HFFc6 (cell line): ENCODE measurements around the gene DDX41. TPM values are rescaled to one million over a fixed set of nuclear protein-coding genes. Genes with fewer than 3 reads are reported as not detected.

ENCODE experiments used
- DNase-seq: peaks from one replicate; pipeline ENCODE4 v3.0.0-alpha.2; 2018
- H3K27ac Mint-ChIP-seq: 2 replicates; pipeline ENCODE4 v1.8.0; 2020; ENCODE audit warnings: mild to moderate bottlenecking, mixed read lengths
- H3K27me3 Mint-ChIP-seq: 2 replicates; pipeline ENCODE4 v1.8.0; 2021; ENCODE audit warnings: mild to moderate bottlenecking, moderate library complexity, mixed read lengths; ENCODE audit not compliant: insufficient read depth
- H3K36me3 Mint-ChIP-seq: 2 replicates; pipeline ENCODE4 v1.8.0; 2021; ENCODE audit warnings: low read depth, mixed read lengths
- H3K4me1 Mint-ChIP-seq: 2 replicates; pipeline ENCODE4 v1.8.0; 2020; ENCODE audit warnings: low read depth, mixed read lengths
- H3K4me3 Mint-ChIP-seq: 2 replicates; pipeline ENCODE4 v1.8.0; 2020; ENCODE audit warnings: mild to moderate bottlenecking, moderate library complexity, mixed read lengths
- H3K9me3 Mint-ChIP-seq: 2 replicates; pipeline ENCODE4 v1.8.0; 2020; ENCODE audit warnings: mild to moderate bottlenecking, mixed read lengths
- CTCF ChIP-seq: fragments of 200-600 bp; sonication (generic); IDR thresholded peaks from 2 replicates; pipeline ENCODE4 v1.5.0; 2021; ENCODE audit warnings: antibody characterized with exemption, mild to moderate bottlenecking
- total RNA-seq, 6 experiments: library from RNA; stranded (reverse); fragmentation: NEBNext Ultra II Directional; extraction: Animal tissue kit (Norgen Biotek cat#: 25700); gene quantifications; 2 replicates in 1 of 6; 3 replicates in 5 of 6; pipeline ENCODE4 v1.2.3, GENCODE V29; 2021

DDX41 gene
- total RNA-seq, 6 experiments from 2014 or later, result 83.8 to 105 (median 98.5) TPM

- H3K9me3 Mint-ChIP-seq, result no peaks in the 10 kb centered on the region
- H3K27me3 Mint-ChIP-seq, result peaks cover 1% of the 10 kb centered on the region; the same call in 1 of the 2 replicates
- no peak overlapping the region for H3K4me3 Mint-ChIP-seq
- no peak overlapping the region; the same call in 1 of the 2 replicates for H3K27ac Mint-ChIP-seq
- H3K36me3 Mint-ChIP-seq, result peaks cover 8% of the 10 kb centered on the region; the same call in 1 of the 2 replicates
- no peak for TF ChIP-seq CTCF
- peaks cover 52% of the 10 kb centered on the region for H3K4me1 Mint-ChIP-seq
- DNase-seq, result no peak
These were observed 38.9 kb upstream of the DDX41 start for GRCh38 chr5:177555665-177556064.

GRCh38 chr5:177555228-177555627 is 38.5 kb upstream of the DDX41 start:
- peak overlapping the region; percentile 87 for H3K4me3 Mint-ChIP-seq
- H3K27ac Mint-ChIP-seq, result no peak overlapping the region; the same call in 1 of the 2 replicates
- DNase-seq, result no peak
- TF ChIP-seq CTCF, result no peak
- peaks cover 1% of the 10 kb centered on the region; the same call in 1 of the 2 replicates for H3K27me3 Mint-ChIP-seq
- H3K9me3 Mint-ChIP-seq, result no peaks in the 10 kb centered on the region
- H3K4me1 Mint-ChIP-seq, result peaks cover 52% of the 10 kb centered on the region
- H3K36me3 Mint-ChIP-seq, result peaks cover 8% of the 10 kb centered on the region; the same call in 1 of the 2 replicates

DNA sequence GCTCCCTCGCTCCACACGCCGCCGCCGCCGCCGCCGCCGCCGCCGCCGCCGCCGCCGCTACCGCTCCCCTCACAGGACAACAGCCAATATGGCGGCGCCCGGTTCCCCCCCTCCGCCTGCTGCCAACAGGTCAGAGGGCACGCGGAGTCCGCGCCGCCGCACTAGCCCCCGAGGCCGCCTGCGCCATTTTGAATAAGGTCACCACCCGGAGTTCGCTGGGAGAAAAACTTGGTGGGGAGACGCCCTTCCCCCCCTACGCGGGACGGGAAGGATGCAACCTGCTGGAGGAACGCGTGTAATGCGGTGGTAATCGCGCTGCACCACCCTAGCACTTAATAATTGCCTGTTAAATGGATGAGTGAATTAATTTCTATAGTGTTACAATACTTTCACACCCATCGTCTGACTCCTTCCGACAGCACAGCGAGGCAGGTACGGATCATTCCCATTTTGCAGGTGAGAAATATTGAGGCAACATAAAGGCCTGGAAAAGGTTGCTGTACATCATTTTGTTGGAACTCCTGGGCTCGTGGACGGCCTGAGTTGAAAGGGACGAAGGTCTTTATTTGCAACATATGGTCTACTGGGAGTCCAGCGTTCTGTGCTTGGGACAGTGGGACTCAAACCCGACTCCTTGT is 37.8 kb upstream of the DDX41 start, which contains the start of gene FAM193B:
FAM193B (minus strand) TSS at position 90 of the 638 bp plus-strand sequence. CDS start 105 bp downstream, outside the sequence.
- Mint-ChIP-seq H3K4me3 (peak within 1 kb of the TSS; percentile 93), H3K27me3 (peaks cover 1% of the 10 kb centered on the region; the same call in 1 of the 2 replicates), H3K36me3 (peaks cover 8% of the 10 kb centered on the region; the same call in 1 of the 2 replicates), H3K9me3 (no peaks in the 10 kb centered on the region), H3K27ac (peak within 1 kb of the TSS; percentile 24; the same call in 1 of the 2 replicates), H3K4me1 (peaks cover 52% of the 10 kb centered on the region)
- TF ChIP-seq CTCF, result peak; percentile 51; the same call in 1 of the 2 replicates
- peak; percentile 90 for DNase-seq

DNA sequence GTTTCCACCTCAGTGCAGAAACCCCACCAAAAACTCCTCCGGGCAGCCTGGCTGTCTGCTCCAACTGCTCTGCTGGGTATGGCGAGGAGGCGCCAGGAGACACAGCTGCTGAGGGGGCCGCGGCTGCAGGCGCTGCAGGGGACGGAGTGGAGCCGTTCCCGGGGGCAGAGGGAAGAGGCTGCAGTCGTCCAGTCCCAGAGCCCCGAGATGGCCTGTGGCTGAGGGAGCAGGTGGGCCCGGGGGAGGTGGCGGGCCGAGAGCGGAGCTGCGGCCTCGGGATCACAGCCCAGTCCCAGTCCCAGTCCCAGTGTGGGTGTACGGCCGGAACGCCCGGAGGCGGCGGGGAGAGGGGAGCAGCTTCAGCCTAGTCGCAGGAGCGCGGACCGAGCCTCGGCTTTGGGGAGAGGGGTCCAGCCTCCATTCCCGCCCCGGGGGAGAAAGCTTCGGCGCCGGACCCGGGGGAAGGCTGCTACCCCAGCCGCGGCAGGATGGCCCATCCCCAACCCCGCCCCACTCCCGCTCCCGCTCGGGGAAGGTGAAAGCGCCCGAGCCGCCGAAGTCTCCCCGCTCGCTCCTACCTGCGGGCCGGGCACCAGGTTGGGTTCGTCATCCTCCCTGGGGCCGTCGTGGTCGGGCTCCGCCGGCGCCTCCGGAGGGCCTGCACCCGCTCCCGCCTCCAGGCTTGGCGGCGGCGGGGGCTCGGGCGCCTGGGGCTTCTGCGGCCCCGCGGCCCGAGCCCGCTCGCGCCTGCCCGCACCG is 37.1 kb upstream of the DDX41 start:
- Mint-ChIP-seq H3K4me1 (peaks cover 52% of the 10 kb centered on the region), H3K9me3 (no peaks in the 10 kb centered on the region), H3K4me3 (peak overlapping the region; percentile 93), H3K36me3 (peaks cover 8% of the 10 kb centered on the region; the same call in 1 of the 2 replicates), H3K27me3 (peaks cover 1% of the 10 kb centered on the region; the same call in 1 of the 2 replicates), H3K27ac (0 out of 2 replicates have a peak overlapping the region, but pooled peaks have one; percentile 24)
- no peak for TF ChIP-seq CTCF
- no peak for DNase-seq

DNA sequence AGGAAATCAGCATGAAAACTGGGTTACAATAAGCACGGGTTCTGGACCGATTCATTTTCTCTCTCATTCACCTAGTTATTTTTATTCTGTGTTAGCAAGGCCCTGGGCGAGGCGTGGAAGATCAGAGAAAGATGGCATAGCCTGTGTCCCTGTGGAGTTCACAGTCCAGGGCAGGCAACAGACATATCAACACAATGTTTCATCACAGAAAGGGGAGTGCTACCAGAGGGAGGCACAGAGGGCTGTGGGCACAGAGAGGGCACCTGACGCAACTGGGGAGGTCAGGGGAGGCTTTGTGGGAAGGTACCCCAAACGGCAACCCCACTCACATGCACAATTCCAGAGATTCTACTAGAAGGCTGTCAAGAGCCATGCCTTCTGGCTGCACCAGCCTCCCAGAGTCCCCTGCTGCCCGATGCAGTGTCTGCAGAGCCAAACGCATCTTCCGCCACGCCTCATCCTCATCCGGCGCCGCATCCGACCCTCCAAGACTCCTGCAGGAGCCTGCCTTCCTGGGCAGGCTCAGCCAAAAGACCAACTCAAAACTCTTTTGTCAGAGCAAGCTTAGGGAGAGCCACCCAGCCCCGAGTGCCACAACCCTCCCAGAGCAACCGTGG is 36.2 kb upstream of the DDX41 start:
- DNase-seq, result no peak
- Mint-ChIP-seq H3K36me3 (peaks cover 8% of the 10 kb centered on the region; the same call in 1 of the 2 replicates), H3K27me3 (peaks cover 1% of the 10 kb centered on the region; the same call in 1 of the 2 replicates), H3K9me3 (no peaks in the 10 kb centered on the region), H3K4me1 (peaks cover 55% of the 10 kb centered on the region), H3K27ac (peak overlapping the region; percentile 24; the same call in 1 of the 2 replicates), H3K4me3 (peak overlapping the region; percentile 93)
- no peak for TF ChIP-seq CTCF
